LNCAP (cell line): Measurements from ENCODE around the gene CLEC16A.

ENCODE experiments used
- TF ChIP-seq, protein P1 (sequence below): fragments of 450-650 bp; IDR thresholded peaks from 2 replicates; pipeline ENCODE4 v1.5.1; 2017; ENCODE audit warnings: mild to moderate bottlenecking

CLEC16A gene

DNA sequence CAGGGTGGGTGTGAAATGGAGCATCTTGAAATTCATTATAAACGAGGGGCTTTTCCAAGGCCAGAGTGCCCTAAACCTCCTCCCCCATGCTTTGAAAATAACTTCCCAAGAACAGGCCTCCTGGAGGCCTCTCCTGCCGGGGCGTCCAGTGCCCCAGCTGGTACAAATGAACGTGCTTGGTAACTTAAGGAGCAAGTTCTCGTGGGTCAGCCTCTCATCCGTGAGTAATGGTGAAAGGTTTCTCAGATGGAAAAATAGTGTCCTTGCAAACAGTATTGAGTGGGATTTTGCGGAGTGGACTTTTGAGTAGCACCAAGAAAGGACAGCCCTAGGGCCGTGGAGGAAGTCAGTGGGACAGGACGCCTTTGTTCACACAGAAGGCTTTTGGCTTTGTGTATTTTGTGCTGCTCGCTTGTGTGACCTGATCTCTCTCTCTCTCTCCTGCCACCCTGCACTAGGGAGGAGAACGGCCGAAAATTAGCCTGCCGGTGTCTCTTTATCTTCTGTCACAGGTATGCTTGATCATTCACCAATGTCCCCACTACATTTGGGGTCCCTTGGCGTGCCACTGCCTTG, 34.6 kb downstream of the CLEC16A start:
- TF ChIP-seq, protein P1, sequence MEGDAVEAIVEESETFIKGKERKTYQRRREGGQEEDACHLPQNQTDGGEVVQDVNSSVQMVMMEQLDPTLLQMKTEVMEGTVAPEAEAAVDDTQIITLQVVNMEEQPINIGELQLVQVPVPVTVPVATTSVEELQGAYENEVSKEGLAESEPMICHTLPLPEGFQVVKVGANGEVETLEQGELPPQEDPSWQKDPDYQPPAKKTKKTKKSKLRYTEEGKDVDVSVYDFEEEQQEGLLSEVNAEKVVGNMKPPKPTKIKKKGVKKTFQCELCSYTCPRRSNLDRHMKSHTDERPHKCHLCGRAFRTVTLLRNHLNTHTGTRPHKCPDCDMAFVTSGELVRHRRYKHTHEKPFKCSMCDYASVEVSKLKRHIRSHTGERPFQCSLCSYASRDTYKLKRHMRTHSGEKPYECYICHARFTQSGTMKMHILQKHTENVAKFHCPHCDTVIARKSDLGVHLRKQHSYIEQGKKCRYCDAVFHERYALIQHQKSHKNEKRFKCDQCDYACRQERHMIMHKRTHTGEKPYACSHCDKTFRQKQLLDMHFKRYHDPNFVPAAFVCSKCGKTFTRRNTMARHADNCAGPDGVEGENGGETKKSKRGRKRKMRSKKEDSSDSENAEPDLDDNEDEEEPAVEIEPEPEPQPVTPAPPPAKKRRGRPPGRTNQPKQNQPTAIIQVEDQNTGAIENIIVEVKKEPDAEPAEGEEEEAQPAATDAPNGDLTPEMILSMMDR = no peak

- TF ChIP-seq, protein P1 = no peak
These were observed 35.6 kb downstream of the CLEC16A start for GRCh38 chr16:10979717-10980601.

DNA sequence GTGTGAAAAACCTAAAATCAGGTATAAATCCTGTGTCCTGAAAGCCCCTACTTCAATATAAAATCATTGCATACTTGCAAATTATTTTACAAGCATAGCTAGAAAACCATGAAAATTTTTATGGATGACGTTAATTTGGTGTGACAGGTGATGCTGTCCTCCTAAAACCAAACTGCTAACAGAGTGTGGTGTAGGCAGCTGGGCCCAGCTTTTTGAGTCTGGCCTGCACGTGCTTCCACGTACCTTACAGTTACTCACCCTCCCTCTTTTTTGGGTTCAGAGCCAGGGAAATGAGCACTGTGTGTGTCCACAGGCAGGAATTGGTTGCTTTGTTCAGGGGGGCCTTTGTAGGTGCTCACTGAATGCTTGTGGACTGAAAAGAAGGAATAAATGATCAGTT, 36.4 kb downstream of the CLEC16A start:
- TF ChIP-seq, protein P1 = no peak

- TF ChIP-seq, protein P1 = peak; percentile 66
These were observed 37.4 kb downstream of the CLEC16A start for GRCh38 chr16:10981697-10982216.

DNA sequence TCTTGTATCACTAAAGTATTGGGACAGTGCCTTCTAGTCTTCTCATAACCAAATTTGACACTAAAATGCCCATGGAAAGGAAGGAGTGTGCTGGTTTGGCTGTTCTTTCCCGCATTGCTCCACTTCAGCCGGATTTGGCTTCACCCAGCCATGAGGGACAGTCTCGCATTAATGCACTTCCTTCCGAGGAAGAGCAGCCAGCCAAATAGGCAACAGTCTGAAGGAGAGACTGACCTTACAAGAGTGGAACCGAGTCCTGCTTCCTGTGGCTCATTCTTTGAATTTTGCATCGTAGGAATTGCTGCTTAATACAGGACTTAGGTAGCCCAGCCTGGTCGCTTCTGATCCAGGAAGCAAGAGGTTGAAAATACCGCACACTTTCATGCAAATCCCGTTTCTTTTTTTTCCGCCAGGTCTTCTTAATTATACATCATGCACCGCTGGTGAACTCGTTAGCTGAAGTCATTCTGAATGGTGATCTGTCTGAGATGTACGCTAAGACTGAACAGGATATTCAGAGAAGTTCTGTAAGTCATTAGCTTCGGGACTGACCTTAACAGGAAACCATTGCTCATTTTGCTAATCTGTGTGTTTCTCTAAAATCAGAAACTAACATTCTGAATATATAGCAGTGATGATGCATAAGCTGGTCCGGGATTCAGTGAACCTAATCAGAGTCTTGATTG, 38.2 kb downstream of the CLEC16A start:
- TF ChIP-seq, protein P1 = no peak

GRCh38 chr16:10983159-10983558, 38.8 kb downstream of the CLEC16A start:
- TF ChIP-seq, protein P1 = peak; percentile 25; the same call in 1 of the 2 replicates

DNA sequence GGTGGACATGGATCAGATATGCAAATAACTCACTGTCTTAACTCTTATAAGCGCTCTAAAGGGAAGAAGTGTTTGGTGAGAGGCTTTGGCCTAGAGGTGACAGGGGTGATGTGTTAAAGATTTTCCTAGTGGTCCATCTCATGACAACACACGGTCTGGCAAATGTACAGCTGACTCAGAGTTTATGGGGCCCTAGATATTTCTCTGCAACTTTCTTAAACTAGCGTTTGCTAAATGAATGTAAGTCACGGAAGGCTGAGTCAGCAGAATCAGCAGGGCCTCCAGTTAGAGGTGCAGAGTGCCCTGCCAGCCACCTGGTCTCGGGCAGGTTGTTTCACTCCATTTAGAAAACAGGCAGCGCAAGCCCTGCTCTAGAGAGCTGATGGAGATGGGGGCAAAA, 40.1 kb downstream of the CLEC16A start:
- TF ChIP-seq, protein P1 = no peak
